NCI-H146 treated with DMSO at 0.1 percent for 48 hours (cell line): Measurements from ENCODE around the gene PMP22.

ENCODE experiments used
- DNase-seq: peaks from one replicate; lab custom pipeline; 2025; ENCODE audit not compliant: unreplicated experiment; lab: John Stamatoyannopoulos, UW

PMP22 gene

GRCh38 chr17:15278380-15278779 lies 13.3 kb upstream of the PMP22 start:
- DNase-seq, result no peak

- DNase-seq, result no peak
Measured at GRCh38 chr17:15274017-15274416, 8.9 kb upstream of the PMP22 start.

DNA sequence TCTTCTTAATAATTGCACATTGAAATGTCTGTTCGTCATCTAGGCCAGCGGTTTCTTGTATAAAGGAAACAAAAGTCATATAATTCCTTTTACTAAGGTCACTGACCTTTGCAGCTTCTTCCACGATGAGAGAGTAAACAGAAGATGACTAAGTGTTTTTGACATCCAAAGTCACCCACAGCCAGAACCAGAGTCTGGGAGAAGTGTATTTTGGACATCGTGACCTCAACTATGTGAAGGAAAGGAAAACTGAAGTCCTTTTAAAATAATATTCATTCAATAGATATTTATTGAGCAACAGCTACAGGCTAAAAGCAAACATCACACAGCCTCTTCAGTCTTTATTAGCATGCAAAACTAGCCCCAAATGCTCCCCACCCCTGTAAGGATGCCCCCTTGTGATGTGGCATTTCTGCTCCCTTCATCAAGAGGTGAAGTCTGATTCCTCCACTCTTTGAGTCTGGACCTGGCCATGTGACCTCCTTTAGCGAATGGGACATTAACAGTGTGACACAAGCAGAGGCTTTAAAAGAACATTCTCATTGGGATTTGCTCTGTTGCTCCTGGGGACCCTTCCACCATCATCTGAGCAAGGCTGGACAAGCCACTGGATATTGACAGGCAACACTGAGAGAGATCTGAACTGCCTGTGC lies 8.1 kb upstream of the PMP22 start:
- no peak for DNase-seq

GRCh38 chr17:15271741-15272140 lies 6.6 kb upstream of the PMP22 start:
- no peak for DNase-seq

DNA sequence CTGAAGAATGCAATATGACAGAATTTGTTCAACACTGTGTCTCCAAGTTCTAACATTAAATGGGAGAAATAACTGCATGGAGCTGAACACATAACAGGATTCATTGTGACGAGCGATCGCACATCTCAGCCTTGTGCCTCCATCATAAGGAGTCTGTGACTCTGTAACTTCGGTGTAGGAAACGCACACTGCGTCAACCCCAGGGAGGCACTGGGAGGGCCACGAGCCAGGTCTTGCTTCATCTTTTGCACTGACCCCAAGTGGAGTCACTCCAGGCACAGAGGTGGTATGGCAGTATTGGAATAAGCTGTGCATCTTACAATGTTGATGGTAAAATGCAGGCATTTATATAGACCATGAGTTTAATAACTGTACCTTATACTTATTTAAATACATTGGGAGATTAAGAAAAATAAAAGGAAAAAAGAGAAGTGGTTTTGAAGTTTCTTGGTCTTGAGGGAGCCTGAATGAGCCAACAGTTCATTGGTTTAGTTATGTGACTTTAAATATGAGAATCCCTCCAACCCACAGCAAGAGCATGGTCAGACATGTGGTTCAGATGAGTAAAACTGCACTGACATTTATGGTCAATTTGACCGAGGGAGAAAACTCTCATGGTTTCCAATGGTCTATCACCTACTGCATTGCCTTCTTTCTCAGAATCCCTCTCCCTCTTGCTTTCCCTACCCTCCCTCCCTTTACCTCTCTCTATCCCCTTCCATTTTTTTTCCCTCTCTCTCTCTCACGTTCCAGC lies 5.7 kb upstream of the PMP22 start:
- no peak for DNase-seq

DNA sequence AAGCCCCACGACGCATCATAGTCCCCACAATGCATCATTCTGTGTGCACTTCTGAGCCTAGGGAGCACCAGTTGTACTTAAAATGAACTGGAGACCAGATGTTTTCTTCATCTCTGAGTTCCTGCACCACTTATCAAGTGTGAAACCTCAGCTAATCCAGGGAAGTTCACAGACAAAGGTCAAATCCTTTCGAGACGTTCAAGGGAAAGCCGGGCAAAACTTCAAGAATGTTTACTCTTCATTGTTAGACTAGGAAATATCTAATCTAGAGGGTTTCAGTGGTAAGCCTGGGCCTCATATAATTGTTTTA lies 4.6 kb upstream of the PMP22 start:
- no peak for DNase-seq

DNA sequence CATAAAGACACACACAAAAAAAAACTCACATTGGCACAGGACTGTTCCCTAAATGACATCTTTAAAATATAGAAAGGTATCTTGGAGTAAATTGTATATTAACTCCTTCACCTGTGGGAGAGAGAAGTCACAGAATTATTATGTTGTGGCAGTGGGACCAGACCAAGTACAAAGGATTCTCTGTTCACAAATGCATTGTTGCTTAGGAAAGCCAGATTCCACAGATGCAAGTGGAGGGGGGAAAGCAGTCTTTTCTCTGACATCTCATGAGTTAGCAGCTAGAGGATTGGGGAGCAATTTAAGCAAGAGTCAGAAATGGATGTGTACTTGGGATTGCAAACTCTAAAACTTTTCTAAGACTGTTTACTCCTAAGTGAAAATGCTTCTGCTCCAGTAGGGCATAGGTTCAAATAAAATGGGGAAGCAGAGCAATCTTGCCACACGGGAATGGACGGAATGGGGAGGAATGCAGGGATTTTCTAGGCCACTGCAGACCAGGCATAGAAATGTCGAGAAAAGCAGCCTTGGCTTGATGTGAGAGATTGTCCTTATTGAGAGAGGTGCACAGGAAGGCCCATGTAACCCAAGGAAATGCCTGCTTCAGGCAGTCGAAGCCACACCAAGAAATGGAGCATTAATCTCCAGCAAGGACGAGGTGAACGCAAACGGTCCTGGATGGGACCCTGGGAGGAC lies 4.1 kb upstream of the PMP22 start:
- DNase-seq, result no peak

DNA sequence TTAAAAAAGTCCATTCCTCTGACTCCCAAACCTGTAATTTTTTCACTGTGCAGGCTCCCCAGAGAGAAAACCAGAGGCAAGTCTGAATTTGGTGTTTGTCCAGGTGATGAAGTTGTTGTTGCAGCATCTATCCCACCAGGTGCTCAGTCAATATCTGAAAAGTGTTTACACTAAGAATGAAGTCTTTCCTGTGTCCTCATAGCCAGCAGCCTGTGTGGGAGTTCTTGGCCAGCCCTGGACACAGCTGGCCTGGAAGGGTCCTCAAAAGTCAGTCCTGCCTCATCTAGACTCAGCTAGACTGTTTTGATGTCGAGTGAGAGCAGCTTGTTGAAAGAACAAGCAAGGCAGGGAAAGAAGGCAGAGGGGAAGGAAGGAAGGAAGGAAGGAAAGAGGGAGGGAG lies 3.3 kb upstream of the PMP22 start:
- no peak for DNase-seq

GRCh38 chr17:15267996-15268395 lies 2.9 kb upstream of the PMP22 start:
- no peak for DNase-seq

GRCh38 chr17:15266325-15267125 lies 1.4 kb upstream of the PMP22 start:
- DNase-seq, result no peak

GRCh38 chr17:15264542-15264941 lies 584 bp downstream of the PMP22 start:
- no peak for DNase-seq

GRCh38 chr17:15263680-15264079 lies 1.4 kb downstream of the PMP22 start:
- no peak for DNase-seq

- no peak for DNase-seq
Measured at GRCh38 chr17:15263206-15263579, 1.9 kb downstream of the PMP22 start.

GRCh38 chr17:15262291-15263205 lies 2.6 kb downstream of the PMP22 start:
- no peak for DNase-seq

DNA sequence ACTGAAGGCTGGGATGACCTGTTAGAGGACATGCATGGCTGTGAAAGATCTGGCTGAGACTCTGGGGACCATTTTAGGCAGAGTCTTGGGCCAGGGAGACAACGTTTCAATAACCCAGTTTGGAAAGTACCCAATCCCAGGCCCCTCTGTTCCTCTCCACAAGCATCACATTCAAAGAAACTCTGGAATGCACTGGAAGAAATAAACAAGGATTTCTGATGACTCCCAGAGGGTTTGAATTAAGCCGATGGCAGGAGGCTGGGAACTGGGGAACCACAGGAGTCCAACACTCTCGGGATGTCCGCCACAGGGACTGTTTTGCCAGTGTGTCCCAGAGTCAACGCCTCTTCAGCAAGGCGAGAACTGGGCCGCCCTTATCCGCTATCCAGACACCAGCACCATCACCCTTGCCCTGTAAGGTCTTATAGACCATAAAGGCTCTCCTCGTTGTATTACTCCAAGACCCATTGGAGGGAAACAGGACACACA lies 3.3 kb downstream of the PMP22 start:
- no peak for DNase-seq

DNA sequence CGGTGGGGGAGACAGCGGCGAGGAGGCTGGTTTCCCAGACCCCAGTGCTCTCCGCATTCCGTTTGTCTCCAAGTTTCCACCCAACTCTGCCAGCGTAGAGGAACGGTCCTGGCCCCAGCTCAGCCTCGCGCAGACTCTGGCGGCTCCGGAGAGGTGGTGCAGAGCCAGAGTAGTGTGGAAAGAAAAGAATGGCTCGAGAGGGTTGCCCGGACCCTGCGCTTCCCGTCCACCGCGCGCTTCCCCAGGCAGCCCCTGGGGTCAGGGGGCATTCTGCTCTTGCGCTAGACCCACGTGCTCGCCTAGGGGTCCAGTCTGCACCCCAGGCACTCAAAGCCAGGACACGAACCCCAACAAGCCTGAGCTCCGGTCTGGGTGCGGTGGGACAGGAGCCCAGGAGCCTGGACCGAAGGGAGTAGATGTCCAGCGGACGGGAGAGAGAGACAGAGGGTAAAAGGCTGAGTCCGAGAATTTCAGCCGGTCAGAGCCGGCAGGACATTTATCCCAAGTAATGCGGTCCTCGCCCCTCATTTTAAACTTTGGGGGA lies 3.8 kb downstream of the PMP22 start:
- no peak for DNase-seq

- no peak for DNase-seq
Measured at GRCh38 chr17:15260376-15261257, 4.5 kb downstream of the PMP22 start.

DNA sequence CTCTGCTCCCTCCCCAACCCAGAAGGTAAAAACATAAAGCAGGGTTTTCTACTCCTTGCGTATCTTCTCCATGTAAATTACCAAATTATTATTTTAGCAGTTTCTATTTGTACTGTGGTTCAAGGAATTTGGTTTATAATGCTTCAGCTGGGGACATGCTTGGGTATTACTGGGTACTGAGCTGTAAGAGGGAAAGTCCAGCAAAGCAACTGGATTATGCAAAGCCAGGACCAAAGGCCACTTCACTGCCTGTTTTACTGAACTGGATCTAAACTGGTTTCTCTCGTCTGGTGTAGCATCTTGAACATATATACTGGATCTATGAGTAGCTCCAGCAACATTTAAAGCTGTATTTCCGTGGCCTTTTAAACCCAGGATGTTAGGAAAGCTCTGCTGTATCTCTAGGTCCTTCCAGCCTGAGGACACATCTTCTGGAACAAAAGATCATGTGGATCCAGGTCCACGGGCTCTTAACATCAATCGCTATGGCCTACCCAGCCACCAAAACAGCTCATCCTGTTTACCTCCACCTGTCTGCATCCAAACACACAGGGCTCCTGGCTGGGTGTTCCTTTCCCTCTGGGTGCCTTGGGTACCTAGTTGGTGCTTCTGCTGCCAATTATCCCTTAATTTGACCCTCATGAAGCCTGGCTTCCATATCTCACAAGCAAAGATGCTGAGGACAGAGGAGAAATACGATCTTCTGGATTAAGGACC lies 7.2 kb downstream of the PMP22 start:
- DNase-seq, result no peak
